ENCODE results near the gene NOB1. TPM values are rescaled to one million over a fixed set of nuclear protein-coding genes. Genes with fewer than 3 reads are reported as not detected.

The NOB1 gene
- total and polyA plus RNA-seq, 9 of the 15 experiments (the other 6 are each of a cell fraction or from before 2014, with no cell fraction given) = 42.4 to 148 (median 116) TPM

GRCh38 chr16:69762814-69763598, 8.3 kb upstream of the NOB1 start (continued):
- TF ChIP-seq CTCF (IDR thresholded peaks at IDR 0.05 in 2 of 3, conservative IDR thresholded peaks at IDR 0.05 in 1 of 3; ENCODE audit: insufficient read depth in 2 of 3, low read depth in 1 of 3, low read length in 3 of 3) (no peak), KLF16 (IDR thresholded peaks at IDR 0.05) (no peak), NR0B1 (IDR thresholded peaks at IDR 0.05; ENCODE audit: partially characterized antibody) (no peak), MNT (conservative IDR thresholded peaks at IDR 0.05) (peak; percentile 4 to 27; a peak in 1 of 4 replicates), MEIS2 (IDR thresholded peaks at IDR 0.05; ENCODE audit: partially characterized antibody) (peak; percentile 13), TBP (optimal IDR thresholded peaks at IDR 0.05; ENCODE audit: low read depth, low read length) (peak; percentile 8), MCM2 (IDR thresholded peaks at IDR 0.05; ENCODE audit: low read depth) (no peak), ESRRB (CRISPR knock-in tag; IDR thresholded peaks at IDR 0.05; ENCODE audit: borderline replicate concordance) (no peak), TAL1 (IDR thresholded peaks at IDR 0.05) (no peak), TRIM28 (IDR thresholded peaks at IDR 0.05) (no peak), NFRKB (IDR thresholded peaks at IDR 0.05; ENCODE audit: low read depth) (no peak), BRD4 (IDR thresholded peaks at IDR 0.05) (no peak), ZNF146 (CRISPR knock-in tag; IDR thresholded peaks at IDR 0.05; ENCODE audit: unreplicated experiment) (no peak), THRB (CRISPR knock-in tag; conservative IDR thresholded peaks at IDR 0.05) (no peak), TAF7 (tag; IDR thresholded peaks at IDR 0.05) (no peak), BRF1 (IDR thresholded peaks at IDR 0.05; ENCODE audit: borderline replicate concordance, extremely low read depth, insufficient read length) (no peak), ZNF133 (CRISPR knock-in tag; IDR thresholded peaks at IDR 0.05) (no peak), ZNF431 (CRISPR knock-in tag; IDR thresholded peaks at IDR 0.05) (no peak), SAP30 (IDR thresholded peaks at IDR 0.05; ENCODE audit: borderline replicate concordance, insufficient read depth, low read depth, low read length, poor library complexity, severe bottlenecking) (no peak), WHSC1 (IDR thresholded peaks at IDR 0.05; ENCODE audit: low read length) (no peak), NFIX (CRISPR knock-in tag; IDR thresholded peaks at IDR 0.05; ENCODE audit: low read depth) (no peak), HDAC2 (IDR thresholded peaks at IDR 0.05) (no peak), CSDE1 (IDR thresholded peaks at IDR 0.05) (no peak), ATF7 (IDR thresholded peaks at IDR 0.05) (no peak)

All from K562 (cell line).